HG03045 (cell line): ENCODE measurements around the gene ANKRD7.
A peak's percentile ranks its signal among the peaks of the same experiment; 100 is the strongest.

ENCODE experiments used
- ATAC-seq: cut with Tn5 transposase; IDR thresholded peaks from one replicate; pipeline ENCODE4 v1.9.1; 2021; ENCODE audit warnings: mild to moderate bottlenecking, moderate library complexity; ENCODE audit not compliant: unreplicated experiment

Gene ANKRD7

GRCh38 chr7:118224521-118224920 is at the start of gene ANKRD7:
Gene ANKRD7 (plus strand): TSS chr7:118224704. CDS start chr7:118224831, 127 bp downstream.
- no peak for ATAC-seq

GRCh38 chr7:118175740-118176139 is 48.8 kb upstream of the ANKRD7 start:
- no peak for ATAC-seq

GRCh38 chr7:118179191-118179590 is 45.3 kb upstream of the ANKRD7 start:
- ATAC-seq, result no peak

GRCh38 chr7:118182593-118183427 is 41.7 kb upstream of the ANKRD7 start:
- ATAC-seq, result no peak

- ATAC-seq, result peak; percentile 0
Measured at GRCh38 chr7:118183428-118183785, 41.1 kb upstream of the ANKRD7 start.

GRCh38 chr7:118183786-118184564 is 40.5 kb upstream of the ANKRD7 start, which contains the start of gene LSM8:
Gene LSM8 (plus strand): TSS chr7:118184164. CDS start chr7:118184224, 60 bp downstream.
- peak; percentile 99 for ATAC-seq

GRCh38 chr7:118184565-118184940 is 40.0 kb upstream of the ANKRD7 start:
- ATAC-seq, result no peak

GRCh38 chr7:118185163-118185860 is 39.2 kb upstream of the ANKRD7 start:
- no peak for ATAC-seq

GRCh38 chr7:118186501-118186900 is 38.0 kb upstream of the ANKRD7 start:
- ATAC-seq, result no peak

- no peak for ATAC-seq
Measured at GRCh38 chr7:118194571-118194970, 29.9 kb upstream of the ANKRD7 start.

- peak; percentile 74 for ATAC-seq
Measured at GRCh38 chr7:118195837-118196474, 28.5 kb upstream of the ANKRD7 start.

- no peak for ATAC-seq
Measured at GRCh38 chr7:118202061-118202460, 22.4 kb upstream of the ANKRD7 start.

GRCh38 chr7:118214051-118214832 is 10.3 kb upstream of the ANKRD7 start:
- ATAC-seq, result peak; percentile 97

- peak; percentile 6 for ATAC-seq
Measured at GRCh38 chr7:118214833-118215182, 9.7 kb upstream of the ANKRD7 start.

GRCh38 chr7:118217210-118217619 is 7.3 kb upstream of the ANKRD7 start:
- no peak for ATAC-seq

- no peak for ATAC-seq
Measured at GRCh38 chr7:118218413-118219156, 5.9 kb upstream of the ANKRD7 start.

GRCh38 chr7:118219157-118219512 is 5.4 kb upstream of the ANKRD7 start:
- ATAC-seq, result no peak

GRCh38 chr7:118220583-118220982 is 3.9 kb upstream of the ANKRD7 start:
- no peak for ATAC-seq

- no peak for ATAC-seq
Measured at GRCh38 chr7:118222591-118222990, 1.9 kb upstream of the ANKRD7 start.

- ATAC-seq, result no peak
Measured at GRCh38 chr7:118232837-118233236, 8.3 kb downstream of the ANKRD7 start.
